ENCODE results near the gene CPAMD8. TPM values are rescaled to one million over a fixed set of nuclear protein-coding genes. Genes with fewer than 3 reads are reported as not detected.

Gene CPAMD8
- total and polyA plus RNA-seq, 9 of the 15 experiments (the other 6 are each of a cell fraction or from before 2014, with no cell fraction given) = 0.20 to 2.1 (median 1.3) TPM

DNA sequence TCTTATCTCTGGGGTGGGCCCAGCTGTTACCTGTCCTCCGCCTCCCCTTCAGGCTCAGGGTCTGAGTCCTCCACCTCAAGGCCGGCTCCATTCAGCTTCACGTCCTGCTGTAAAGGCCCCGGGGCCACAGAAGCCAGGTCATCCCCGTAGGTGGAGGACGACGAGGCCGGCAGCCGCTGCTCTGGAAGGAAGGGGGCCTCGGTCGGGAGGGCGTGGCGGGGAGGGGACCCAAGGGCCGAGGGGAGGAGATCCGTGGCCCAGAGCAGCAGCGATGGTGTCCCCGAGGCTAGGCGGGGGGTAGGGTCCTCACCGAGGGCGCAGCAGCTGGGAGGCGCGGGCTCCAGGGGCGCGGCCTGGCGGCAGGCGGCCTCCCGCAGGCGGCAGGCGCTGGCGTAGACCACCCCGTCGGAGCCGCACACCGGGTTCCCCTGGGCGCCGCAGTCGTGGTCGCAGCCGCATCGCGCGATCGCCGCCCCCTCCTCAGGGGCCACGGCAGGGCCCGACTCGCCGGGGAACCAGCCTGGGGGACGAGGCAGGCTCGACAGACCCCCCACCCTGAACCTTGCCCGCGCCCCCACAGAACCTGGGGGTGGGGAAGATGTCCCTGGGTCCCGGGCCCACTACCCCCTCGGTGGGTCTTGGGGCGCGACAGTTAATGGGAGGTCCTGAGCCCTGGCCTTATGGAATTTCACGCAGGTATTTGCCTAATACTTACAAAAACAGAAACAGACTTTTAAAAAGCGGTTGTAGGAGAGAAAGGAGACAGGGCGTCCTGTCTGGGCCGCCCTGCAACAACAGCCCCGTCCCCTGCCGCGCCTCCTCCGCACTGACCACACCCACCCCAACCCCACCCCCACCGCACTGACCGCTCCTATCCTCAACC is 130.2 kb downstream of the CPAMD8 start (continued):
- TF ChIP-seq, protein P1, sequence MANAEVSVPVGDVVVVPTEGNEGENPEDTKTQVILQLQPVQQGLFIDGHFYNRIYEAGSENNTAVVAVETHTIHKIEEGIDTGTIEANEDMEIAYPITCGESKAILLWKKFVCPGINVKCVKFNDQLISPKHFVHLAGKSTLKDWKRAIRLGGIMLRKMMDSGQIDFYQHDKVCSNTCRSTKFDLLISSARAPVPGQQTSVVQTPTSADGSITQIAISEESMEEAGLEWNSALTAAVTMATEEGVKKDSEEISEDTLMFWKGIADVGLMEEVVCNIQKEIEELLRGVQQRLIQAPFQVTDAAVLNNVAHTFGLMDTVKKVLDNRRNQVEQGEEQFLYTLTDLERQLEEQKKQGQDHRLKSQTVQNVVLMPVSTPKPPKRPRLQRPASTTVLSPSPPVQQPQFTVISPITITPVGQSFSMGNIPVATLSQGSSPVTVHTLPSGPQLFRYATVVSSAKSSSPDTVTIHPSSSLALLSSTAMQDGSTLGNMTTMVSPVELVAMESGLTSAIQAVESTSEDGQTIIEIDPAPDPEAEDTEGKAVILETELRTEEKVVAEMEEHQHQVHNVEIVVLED (CRISPR knock-in tag; IDR thresholded peaks at IDR 0.05) = no peak
- TF ChIP-seq ZBED1 (IDR thresholded peaks at IDR 0.05) (0 out of 2 replicates have a peak, but pooled peaks have one; percentile 20), MCM5 (IDR thresholded peaks at IDR 0.05; ENCODE audit: low read depth) (no peak), ZNF354B (CRISPR knock-in tag; IDR thresholded peaks at IDR 0.05) (no peak), MEIS2 (IDR thresholded peaks at IDR 0.05; ENCODE audit: partially characterized antibody) (no peak), JUNB (CRISPR knock-in tag; conservative IDR thresholded peaks at IDR 0.05) (no peak), RBM25 (IDR thresholded peaks at IDR 0.05; ENCODE audit: low read depth, low read length, severe bottlenecking) (no peak), MYC (IDR thresholded peaks at IDR 0.05; ENCODE audit: low read depth, low read length) (no peak), MYC (CRISPR knock-in tag; IDR thresholded peaks at IDR 0.05; ENCODE audit: borderline replicate concordance, low read depth) (no peak), ZC3H4 (CRISPR knock-in tag; IDR thresholded peaks at IDR 0.05; ENCODE audit: borderline replicate concordance) (peak; percentile 50; the same call in 1 of the 2 replicates), STAT5B (CRISPR knock-in tag; IDR thresholded peaks at IDR 0.05) (no peak), NFE2 (IDR thresholded peaks at IDR 0.05; ENCODE audit: low read depth) (no peak), SETDB1 (IDR thresholded peaks at IDR 0.05; ENCODE audit: low read length) (no peak), NELFE (IDR thresholded peaks at IDR 0.05; ENCODE audit: insufficient read depth, insufficient read length) (no peak), HDGF (IDR thresholded peaks at IDR 0.05) (no peak), TBL1XR1 (IDR thresholded peaks at IDR 0.05; ENCODE audit: low read length in 2 of 2) (no peak), ZNF121 (CRISPR knock-in tag; conservative IDR thresholded peaks at IDR 0.05) (no peak), NONO (IDR thresholded peaks at IDR 0.05; ENCODE audit: low read depth in 2 of 2, low read length in 1 of 2) (peak in 1 of 2 experiments; percentile 54; a peak in 1 of 4 replicates)
- TF ChIP-seq, protein P2, sequence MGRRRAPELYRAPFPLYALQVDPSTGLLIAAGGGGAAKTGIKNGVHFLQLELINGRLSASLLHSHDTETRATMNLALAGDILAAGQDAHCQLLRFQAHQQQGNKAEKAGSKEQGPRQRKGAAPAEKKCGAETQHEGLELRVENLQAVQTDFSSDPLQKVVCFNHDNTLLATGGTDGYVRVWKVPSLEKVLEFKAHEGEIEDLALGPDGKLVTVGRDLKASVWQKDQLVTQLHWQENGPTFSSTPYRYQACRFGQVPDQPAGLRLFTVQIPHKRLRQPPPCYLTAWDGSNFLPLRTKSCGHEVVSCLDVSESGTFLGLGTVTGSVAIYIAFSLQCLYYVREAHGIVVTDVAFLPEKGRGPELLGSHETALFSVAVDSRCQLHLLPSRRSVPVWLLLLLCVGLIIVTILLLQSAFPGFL (CRISPR knock-in tag; IDR thresholded peaks at IDR 0.05) = no peak
- TF ChIP-seq, protein P3, sequence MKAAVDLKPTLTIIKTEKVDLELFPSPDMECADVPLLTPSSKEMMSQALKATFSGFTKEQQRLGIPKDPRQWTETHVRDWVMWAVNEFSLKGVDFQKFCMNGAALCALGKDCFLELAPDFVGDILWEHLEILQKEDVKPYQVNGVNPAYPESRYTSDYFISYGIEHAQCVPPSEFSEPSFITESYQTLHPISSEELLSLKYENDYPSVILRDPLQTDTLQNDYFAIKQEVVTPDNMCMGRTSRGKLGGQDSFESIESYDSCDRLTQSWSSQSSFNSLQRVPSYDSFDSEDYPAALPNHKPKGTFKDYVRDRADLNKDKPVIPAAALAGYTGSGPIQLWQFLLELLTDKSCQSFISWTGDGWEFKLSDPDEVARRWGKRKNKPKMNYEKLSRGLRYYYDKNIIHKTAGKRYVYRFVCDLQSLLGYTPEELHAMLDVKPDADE (conservative IDR thresholded peaks at IDR 0.05; ENCODE audit: control insufficient read depth, low read depth, low read length) = no peak
- TF ChIP-seq, protein P4, sequence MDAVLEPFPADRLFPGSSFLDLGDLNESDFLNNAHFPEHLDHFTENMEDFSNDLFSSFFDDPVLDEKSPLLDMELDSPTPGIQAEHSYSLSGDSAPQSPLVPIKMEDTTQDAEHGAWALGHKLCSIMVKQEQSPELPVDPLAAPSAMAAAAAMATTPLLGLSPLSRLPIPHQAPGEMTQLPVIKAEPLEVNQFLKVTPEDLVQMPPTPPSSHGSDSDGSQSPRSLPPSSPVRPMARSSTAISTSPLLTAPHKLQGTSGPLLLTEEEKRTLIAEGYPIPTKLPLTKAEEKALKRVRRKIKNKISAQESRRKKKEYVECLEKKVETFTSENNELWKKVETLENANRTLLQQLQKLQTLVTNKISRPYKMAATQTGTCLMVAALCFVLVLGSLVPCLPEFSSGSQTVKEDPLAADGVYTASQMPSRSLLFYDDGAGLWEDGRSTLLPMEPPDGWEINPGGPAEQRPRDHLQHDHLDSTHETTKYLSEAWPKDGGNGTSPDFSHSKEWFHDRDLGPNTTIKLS (IDR thresholded peaks at IDR 0.05; ENCODE audit: borderline replicate concordance, low read depth) = no peak
- TF ChIP-seq, protein P5, sequence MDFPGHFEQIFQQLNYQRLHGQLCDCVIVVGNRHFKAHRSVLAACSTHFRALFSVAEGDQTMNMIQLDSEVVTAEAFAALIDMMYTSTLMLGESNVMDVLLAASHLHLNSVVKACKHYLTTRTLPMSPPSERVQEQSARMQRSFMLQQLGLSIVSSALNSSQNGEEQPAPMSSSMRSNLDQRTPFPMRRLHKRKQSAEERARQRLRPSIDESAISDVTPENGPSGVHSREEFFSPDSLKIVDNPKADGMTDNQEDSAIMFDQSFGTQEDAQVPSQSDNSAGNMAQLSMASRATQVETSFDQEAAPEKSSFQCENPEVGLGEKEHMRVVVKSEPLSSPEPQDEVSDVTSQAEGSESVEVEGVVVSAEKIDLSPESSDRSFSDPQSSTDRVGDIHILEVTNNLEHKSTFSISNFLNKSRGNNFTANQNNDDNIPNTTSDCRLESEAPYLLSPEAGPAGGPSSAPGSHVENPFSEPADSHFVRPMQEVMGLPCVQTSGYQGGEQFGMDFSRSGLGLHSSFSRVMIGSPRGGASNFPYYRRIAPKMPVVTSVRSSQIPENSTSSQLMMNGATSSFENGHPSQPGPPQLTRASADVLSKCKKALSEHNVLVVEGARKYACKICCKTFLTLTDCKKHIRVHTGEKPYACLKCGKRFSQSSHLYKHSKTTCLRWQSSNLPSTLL (IDR thresholded peaks at IDR 0.05) = no peak
